K562 (cell line): ENCODE results near the gene TRAF3IP3. TPM values are rescaled to one million over a fixed set of nuclear protein-coding genes. Genes with fewer than 3 reads are reported as not detected.

ENCODE experiments used
- ATAC-seq: fragments of 200-7000 bp; cut with Tn5 transposase; 3 replicates; pipeline ENCODE4 v1.9.1; 2020; ENCODE audit warnings: moderate library complexity
- BruUV-seq: library from RNA; stranded (reverse); fragments of 400-500 nt; replicated peaks from 2 replicates; lab custom pipeline; 2021; lab: Mats Ljungman, UMichigan
- CTCF ChIA-PET: fragments of 300-600 bp; formaldehyde crosslinking; extraction: SDS; loops from one replicate; lab custom pipeline; 2021; ENCODE audit warnings: low intra/inter-chr PET ratio; lab: Yijun Ruan, JAX
- POLR2A ChIA-PET: fragments of 300-600, 350-650 bp; sonication (Branson Sonifier 250); formaldehyde crosslinking; extraction: SDS; loops from one replicate; lab custom pipeline; 2021; ENCODE audit warnings: antibody characterized with exemption, inconsistent platforms; lab: Yijun Ruan, JAX
- DNase-seq, 4 experiments: peaks; one replicate each; pipeline versions ENCODE4 v3.0.0 to v3.0.0-alpha.2; 2011 to 2018; ENCODE audit warnings: low spot score in 3 of 4, mixed read lengths in 3 of 4; ENCODE audit errors: extremely low read depth in 1 of 4
- FAIRE-seq: peaks from 2 replicates; lab custom pipeline; 2011; peaks lifted over from hg19 to GRCh38; lab: Jason Lieb, UNC
- H2AFZ ChIP-seq: 2 replicates; pipeline ENCODE4 v1.6.0; 2011; ENCODE audit warnings: low read depth, low read length, control low read depth, inconsistent platforms
- H3K27ac ChIP-seq: fragments of 200-600 bp; 3 replicates; pipeline ENCODE4 v1.8.0; 2011; ENCODE audit warnings: low read depth, mild to moderate bottlenecking, control low read depth, inconsistent platforms, low read length, moderate library complexity, mixed read lengths; ENCODE audit errors: extremely low read depth
- H3K27me3 ChIP-seq, 2 experiments: fragments of 300-600 bp in 1 of 2; 2 replicates in 1 of 2; 3 replicates in 1 of 2; pipeline versions ENCODE4 v1.6.0 to v1.8.0; 2011; ENCODE audit warnings: inconsistent platforms in 2 of 2, low read length in 2 of 2, mild to moderate bottlenecking in 1 of 2, mixed read lengths in 1 of 2, moderate library complexity in 1 of 2; ENCODE audit not compliant: control insufficient read depth in 2 of 2, insufficient read depth in 2 of 2
- H3K36me3 ChIP-seq: fragments of 300-600 bp; 3 replicates; pipeline ENCODE4 v1.8.0; 2011; ENCODE audit warnings: mild to moderate bottlenecking, low read length, inconsistent platforms; ENCODE audit not compliant: control insufficient read depth, insufficient read depth
- H3K4me1 ChIP-seq, 2 experiments: fragments of 200-600 bp in 1 of 2; replicated peaks in 1 of 2; 2 replicates in 1 of 2; 3 replicates in 1 of 2; pipeline versions ENCODE4 v1.5.1 to v1.8.0; 2011; ENCODE audit warnings: inconsistent platforms in 2 of 2, low read length in 2 of 2, mild to moderate bottlenecking in 1 of 2, mixed read lengths in 1 of 2, moderate library complexity in 1 of 2; ENCODE audit not compliant: control insufficient read depth in 2 of 2, insufficient read depth in 2 of 2
- H3K4me2 ChIP-seq: 2 replicates; pipeline ENCODE4 v1.6.1; 2011; ENCODE audit warnings: low read length, control low read depth, inconsistent platforms, mixed read lengths; ENCODE audit not compliant: insufficient read depth
- H3K4me3 ChIP-seq: fragments of 200-600 bp; sonication (generic), shearing (Covaris generic); 2 replicates; pipeline ENCODE4 v1.5.1; 2016; ENCODE audit warnings: control low read depth, inconsistent platforms
- H3K79me2 ChIP-seq: fragments of 200-600 bp; 3 replicates; pipeline ENCODE4 v1.8.0; 2011; ENCODE audit warnings: low read length, inconsistent platforms; ENCODE audit not compliant: control insufficient read depth, insufficient read depth
- H3K9ac ChIP-seq, 2 experiments: 2 replicates each; pipeline versions ENCODE4 v1.6.0 to v1.6.1; 2011; ENCODE audit warnings: low read depth in 2 of 2, low read length in 2 of 2, control low read depth in 1 of 2, inconsistent platforms in 1 of 2, mild to moderate bottlenecking in 1 of 2, mixed read lengths in 1 of 2; ENCODE audit not compliant: insufficient read depth in 1 of 2
- H3K9me1 ChIP-seq: one replicate; pipeline ENCODE4 v1.6.0; 2011; ENCODE audit warnings: inconsistent platforms, mild to moderate bottlenecking, low read length, moderate library complexity; ENCODE audit not compliant: control insufficient read depth, insufficient read depth
- H3K9me3 ChIP-seq: replicated peaks from 2 replicates; pipeline ENCODE4 v1.5.1; 2011; ENCODE audit warnings: low read depth, low read length, inconsistent platforms; ENCODE audit not compliant: control insufficient read depth, insufficient read depth
- H4K20me1 ChIP-seq: replicated peaks from 2 replicates; pipeline ENCODE4 v1.6.1; 2011; ENCODE audit warnings: low read length, inconsistent platforms, mixed read lengths; ENCODE audit not compliant: control insufficient read depth, insufficient read depth
- ESRRA ChIP-seq: fragments of 450-650 bp; IDR thresholded peaks from 2 replicates; pipeline ENCODE4 v1.6.1; 2014; ENCODE audit warnings: low read depth, mild to moderate bottlenecking, moderate library complexity, borderline replicate concordance
- HNRNPLL ChIP-seq: fragments of 200-400 bp; formaldehyde crosslinking; IDR thresholded peaks from 2 replicates; pipeline ENCODE4 v1.6.1; 2017; ENCODE audit warnings: low read length, low read depth, mild to moderate bottlenecking; ENCODE audit not compliant: poor library complexity, severe bottlenecking
- TAL1 ChIP-seq: fragments of 450-650 bp; IDR thresholded peaks from 2 replicates; pipeline ENCODE4 v1.6.1; 2016; ENCODE audit warnings: mild to moderate bottlenecking
- ZNF589 ChIP-seq: fragments of 200-800 bp; sonication (Bioruptor generic); IDR thresholded peaks from 2 replicates; pipeline ENCODE4 v1.6.1; 2016; ENCODE audit warnings: low read depth, missing genetic modification characterization, missing compliant biosample characterization
- WGBS: fragments of 100-300 bp; shearing (Covaris generic); methylation state at CpG from one replicate; pipeline ENCODE4 v1.1.6; 2016; ENCODE audit warnings: low coverage, mixed read lengths; ENCODE audit not compliant: insufficient coverage; ENCODE audit errors: missing lambda C conversion rate; 5-methylcytosine and 5-hydroxymethylcytosine counted together
- in situ Hi-C: fragments of 300-500 bp; cut with MboI; formaldehyde crosslinking; loops from 4 replicates; pipeline ENCODE4 v1.15.0; 2018; ENCODE audit warnings: inconsistent platforms, mixed read lengths
- intact Hi-C: fragments of 100-400 bp; cut with micrococcal nuclease; formaldehyde crosslinking; loops from 2 replicates; pipeline ENCODE4 v1.14.2; 2022
- polyA plus RNA-seq, 8 experiments: library from polyadenylated mRNA; depleted of rRNA in 4 of 8; stranded (reverse) in 5 of 8; unstranded in 3 of 8; fragments of >200 nt; fragmentation: Nextera tagmentation in 2 of 8; fragmentation: Illumina TruSeq in 1 of 8; extraction: Ambion mirVana in 2 of 8; extraction: Trizol in 1 of 8; gene quantifications; 2 replicates each; pipeline versions ENCODE4 v1.2.1 to v1.2.3, GENCODE V29; 2011 to 2014; ENCODE audit warnings: inconsistent platforms in 1 of 8, missing spikeins in 1 of 8
- total RNA-seq, 7 experiments: library from RNA; depleted of rRNA in 6 of 7; stranded (reverse); fragments of >200 nt in 6 of 7; fragmentation: Illumina TruSeq in 2 of 7; extraction: Trizol in 2 of 7; gene quantifications; 2 replicates each; pipeline versions ENCODE4 v1.2.1 to v1.2.3, GENCODE V29; 2011 to 2021; ENCODE audit warnings: low replicate concordance in 1 of 7
- TF ChIP-seq, protein P1 (sequence below): fragments of 200-600 bp; sonication (generic); IDR thresholded peaks from one replicate; pipeline ENCODE4 v1.6.1; 2012; ENCODE audit warnings: mild to moderate bottlenecking, low read depth, low read length, inconsistent platforms
- TF ChIP-seq, protein P2 (sequence below): fragments of 450-650 bp; IDR thresholded peaks from 2 replicates; pipeline ENCODE4 v1.6.1; 2018; ENCODE audit warnings: mild to moderate bottlenecking, low read depth; ENCODE audit not compliant: partially characterized antibody
- TF ChIP-seq, protein P3 (sequence below): fragments of 450-650 bp; formaldehyde crosslinking; IDR thresholded peaks from 2 replicates; pipeline ENCODE4 v1.4.0; 2022; ENCODE audit warnings: missing genetic modification characterization

The TRAF3IP3 gene
- total and polyA plus RNA-seq, 9 of the 15 experiments (the other 6 are each of a cell fraction or from before 2014, with no cell fraction given) = 0.06 to 1.1 (median 0.31) TPM

DNA sequence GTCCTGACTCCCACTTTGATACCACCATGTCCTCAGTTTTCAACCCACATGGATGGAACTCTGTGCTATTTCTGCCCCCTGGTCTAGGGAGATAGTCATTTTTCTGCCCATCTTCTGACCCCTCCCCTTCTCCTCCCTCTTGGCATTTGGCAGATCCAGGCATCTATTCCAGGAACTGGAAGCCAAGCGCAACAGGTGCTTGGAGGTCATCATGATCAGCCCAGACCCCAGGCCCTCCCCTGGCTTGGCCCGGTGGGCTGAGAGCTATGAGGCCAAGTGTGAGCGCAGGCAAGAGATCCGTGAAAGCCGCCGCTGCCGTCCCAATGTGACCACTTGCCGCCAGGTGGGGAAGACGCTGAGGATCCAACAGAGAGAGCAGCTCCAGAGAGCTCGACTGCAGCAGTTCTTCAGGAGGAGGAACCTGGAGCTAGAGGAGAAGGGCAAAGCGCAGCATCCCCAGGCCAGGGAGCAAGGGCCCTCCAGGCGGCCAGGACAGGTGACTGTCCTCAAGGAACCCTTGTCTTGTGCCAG is 4.0 kb downstream of the TRAF3IP3 start:
- peak; percentile 20 for TF ChIP-seq HNRNPLL
- TF ChIP-seq TAL1 = no peak
- TF ChIP-seq, protein P1, sequence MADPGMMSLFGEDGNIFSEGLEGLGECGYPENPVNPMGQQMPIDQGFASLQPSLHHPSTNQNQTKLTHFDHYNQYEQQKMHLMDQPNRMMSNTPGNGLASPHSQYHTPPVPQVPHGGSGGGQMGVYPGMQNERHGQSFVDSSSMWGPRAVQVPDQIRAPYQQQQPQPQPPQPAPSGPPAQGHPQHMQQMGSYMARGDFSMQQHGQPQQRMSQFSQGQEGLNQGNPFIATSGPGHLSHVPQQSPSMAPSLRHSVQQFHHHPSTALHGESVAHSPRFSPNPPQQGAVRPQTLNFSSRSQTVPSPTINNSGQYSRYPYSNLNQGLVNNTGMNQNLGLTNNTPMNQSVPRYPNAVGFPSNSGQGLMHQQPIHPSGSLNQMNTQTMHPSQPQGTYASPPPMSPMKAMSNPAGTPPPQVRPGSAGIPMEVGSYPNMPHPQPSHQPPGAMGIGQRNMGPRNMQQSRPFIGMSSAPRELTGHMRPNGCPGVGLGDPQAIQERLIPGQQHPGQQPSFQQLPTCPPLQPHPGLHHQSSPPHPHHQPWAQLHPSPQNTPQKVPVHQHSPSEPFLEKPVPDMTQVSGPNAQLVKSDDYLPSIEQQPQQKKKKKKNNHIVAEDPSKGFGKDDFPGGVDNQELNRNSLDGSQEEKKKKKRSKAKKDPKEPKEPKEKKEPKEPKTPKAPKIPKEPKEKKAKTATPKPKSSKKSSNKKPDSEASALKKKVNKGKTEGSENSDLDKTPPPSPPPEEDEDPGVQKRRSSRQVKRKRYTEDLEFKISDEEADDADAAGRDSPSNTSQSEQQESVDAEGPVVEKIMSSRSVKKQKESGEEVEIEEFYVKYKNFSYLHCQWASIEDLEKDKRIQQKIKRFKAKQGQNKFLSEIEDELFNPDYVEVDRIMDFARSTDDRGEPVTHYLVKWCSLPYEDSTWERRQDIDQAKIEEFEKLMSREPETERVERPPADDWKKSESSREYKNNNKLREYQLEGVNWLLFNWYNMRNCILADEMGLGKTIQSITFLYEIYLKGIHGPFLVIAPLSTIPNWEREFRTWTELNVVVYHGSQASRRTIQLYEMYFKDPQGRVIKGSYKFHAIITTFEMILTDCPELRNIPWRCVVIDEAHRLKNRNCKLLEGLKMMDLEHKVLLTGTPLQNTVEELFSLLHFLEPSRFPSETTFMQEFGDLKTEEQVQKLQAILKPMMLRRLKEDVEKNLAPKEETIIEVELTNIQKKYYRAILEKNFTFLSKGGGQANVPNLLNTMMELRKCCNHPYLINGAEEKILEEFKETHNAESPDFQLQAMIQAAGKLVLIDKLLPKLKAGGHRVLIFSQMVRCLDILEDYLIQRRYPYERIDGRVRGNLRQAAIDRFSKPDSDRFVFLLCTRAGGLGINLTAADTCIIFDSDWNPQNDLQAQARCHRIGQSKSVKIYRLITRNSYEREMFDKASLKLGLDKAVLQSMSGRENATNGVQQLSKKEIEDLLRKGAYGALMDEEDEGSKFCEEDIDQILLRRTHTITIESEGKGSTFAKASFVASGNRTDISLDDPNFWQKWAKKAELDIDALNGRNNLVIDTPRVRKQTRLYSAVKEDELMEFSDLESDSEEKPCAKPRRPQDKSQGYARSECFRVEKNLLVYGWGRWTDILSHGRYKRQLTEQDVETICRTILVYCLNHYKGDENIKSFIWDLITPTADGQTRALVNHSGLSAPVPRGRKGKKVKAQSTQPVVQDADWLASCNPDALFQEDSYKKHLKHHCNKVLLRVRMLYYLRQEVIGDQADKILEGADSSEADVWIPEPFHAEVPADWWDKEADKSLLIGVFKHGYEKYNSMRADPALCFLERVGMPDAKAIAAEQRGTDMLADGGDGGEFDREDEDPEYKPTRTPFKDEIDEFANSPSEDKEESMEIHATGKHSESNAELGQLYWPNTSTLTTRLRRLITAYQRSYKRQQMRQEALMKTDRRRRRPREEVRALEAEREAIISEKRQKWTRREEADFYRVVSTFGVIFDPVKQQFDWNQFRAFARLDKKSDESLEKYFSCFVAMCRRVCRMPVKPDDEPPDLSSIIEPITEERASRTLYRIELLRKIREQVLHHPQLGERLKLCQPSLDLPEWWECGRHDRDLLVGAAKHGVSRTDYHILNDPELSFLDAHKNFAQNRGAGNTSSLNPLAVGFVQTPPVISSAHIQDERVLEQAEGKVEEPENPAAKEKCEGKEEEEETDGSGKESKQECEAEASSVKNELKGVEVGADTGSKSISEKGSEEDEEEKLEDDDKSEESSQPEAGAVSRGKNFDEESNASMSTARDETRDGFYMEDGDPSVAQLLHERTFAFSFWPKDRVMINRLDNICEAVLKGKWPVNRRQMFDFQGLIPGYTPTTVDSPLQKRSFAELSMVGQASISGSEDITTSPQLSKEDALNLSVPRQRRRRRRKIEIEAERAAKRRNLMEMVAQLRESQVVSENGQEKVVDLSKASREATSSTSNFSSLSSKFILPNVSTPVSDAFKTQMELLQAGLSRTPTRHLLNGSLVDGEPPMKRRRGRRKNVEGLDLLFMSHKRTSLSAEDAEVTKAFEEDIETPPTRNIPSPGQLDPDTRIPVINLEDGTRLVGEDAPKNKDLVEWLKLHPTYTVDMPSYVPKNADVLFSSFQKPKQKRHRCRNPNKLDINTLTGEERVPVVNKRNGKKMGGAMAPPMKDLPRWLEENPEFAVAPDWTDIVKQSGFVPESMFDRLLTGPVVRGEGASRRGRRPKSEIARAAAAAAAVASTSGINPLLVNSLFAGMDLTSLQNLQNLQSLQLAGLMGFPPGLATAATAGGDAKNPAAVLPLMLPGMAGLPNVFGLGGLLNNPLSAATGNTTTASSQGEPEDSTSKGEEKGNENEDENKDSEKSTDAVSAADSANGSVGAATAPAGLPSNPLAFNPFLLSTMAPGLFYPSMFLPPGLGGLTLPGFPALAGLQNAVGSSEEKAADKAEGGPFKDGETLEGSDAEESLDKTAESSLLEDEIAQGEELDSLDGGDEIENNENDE = no peak
- TF ChIP-seq ZNF589 = no peak
- TF ChIP-seq, protein P2, sequence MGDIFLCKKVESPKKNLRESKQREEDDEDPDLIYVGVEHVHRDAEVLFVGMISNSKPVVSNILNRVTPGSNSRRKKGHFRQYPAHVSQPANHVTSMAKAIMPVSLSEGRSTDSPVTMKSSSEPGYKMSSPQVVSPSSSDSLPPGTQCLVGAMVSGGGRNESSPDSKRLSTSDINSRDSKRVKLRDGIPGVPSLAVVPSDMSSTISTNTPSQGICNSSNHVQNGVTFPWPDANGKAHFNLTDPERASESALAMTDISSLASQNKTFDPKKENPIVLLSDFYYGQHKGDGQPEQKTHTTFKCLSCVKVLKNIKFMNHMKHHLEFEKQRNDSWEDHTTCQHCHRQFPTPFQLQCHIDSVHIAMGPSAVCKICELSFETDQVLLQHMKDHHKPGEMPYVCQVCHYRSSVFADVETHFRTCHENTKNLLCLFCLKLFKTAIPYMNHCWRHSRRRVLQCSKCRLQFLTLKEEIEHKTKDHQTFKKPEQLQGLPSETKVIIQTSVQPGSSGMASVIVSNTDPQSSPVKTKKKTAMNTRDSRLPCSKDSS = no peak
- TF ChIP-seq, protein P3, sequence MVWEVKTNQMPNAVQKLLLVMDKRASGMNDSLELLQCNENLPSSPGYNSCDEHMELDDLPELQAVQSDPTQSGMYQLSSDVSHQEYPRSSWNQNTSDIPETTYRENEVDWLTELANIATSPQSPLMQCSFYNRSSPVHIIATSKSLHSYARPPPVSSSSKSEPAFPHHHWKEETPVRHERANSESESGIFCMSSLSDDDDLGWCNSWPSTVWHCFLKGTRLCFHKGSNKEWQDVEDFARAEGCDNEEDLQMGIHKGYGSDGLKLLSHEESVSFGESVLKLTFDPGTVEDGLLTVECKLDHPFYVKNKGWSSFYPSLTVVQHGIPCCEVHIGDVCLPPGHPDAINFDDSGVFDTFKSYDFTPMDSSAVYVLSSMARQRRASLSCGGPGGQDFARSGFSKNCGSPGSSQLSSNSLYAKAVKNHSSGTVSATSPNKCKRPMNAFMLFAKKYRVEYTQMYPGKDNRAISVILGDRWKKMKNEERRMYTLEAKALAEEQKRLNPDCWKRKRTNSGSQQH (CRISPR knock-in tag) = no peak
- no peak for TF ChIP-seq ESRRA
- no peak overlapping the region for H3K4me3 ChIP-seq
- no peaks in the 10 kb centered on the region for H3K9me1 ChIP-seq
- FAIRE-seq (no peak), DNase-seq (no peak), ATAC-seq (peak; percentile 34)
- no peaks in the 10 kb centered on the region for H3K4me1 ChIP-seq
- intact Hi-C loops = no loop called here
- H3K27me3 ChIP-seq = peaks cover 23 to 45% of the 10 kb centered on the region in 2 experiments
- H3K79me2 ChIP-seq = no peaks in the 10 kb centered on the region
- no TSS peak for BruUV-seq
- H3K27ac ChIP-seq = no peak overlapping the region
- no peak overlapping the region for H2AFZ ChIP-seq
- CTCF ChIA-PET = no interaction called here
- H4K20me1 ChIP-seq = 0 out of 2 replicates have a peak, but pooled peaks cover 8% of the 10 kb centered on the region
- under 1% methylated on average over 12 of the region's 12 CpGs for WGBS
- peak overlapping the region in 1 of 2 experiments; percentile 52; a peak in 1 of 4 replicates for H3K9ac ChIP-seq
- in situ Hi-C loops = no loop called here
- H3K36me3 ChIP-seq = no peaks in the 10 kb centered on the region
- no peak overlapping the region for H3K4me2 ChIP-seq
- POLR2A ChIA-PET = interaction anchor here (0.8 to 1.5 kb wide), 3 partner anchors 13 to 23 kb away, joined by 3 to 6 read pairs (median 3); no protein-coding TSS in a partner anchor
- no peaks in the 10 kb centered on the region for H3K9me3 ChIP-seq
